Measurements from ENCODE around the gene PSMD3.
"Not testable (repeated sequence)": the region's sequence is repeated elsewhere in the genome, so short reads cannot be mapped to it uniquely, and the experiment has no call there.

PSMD3 gene

GRCh38 chr17:40000161-40000560 lies 19.6 kb downstream of the PSMD3 start:
- no peak for DNase-seq

GRCh38 chr17:40001335-40001734 lies 20.7 kb downstream of the PSMD3 start:
- DNase-seq: not testable (repeated sequence)

DNA sequence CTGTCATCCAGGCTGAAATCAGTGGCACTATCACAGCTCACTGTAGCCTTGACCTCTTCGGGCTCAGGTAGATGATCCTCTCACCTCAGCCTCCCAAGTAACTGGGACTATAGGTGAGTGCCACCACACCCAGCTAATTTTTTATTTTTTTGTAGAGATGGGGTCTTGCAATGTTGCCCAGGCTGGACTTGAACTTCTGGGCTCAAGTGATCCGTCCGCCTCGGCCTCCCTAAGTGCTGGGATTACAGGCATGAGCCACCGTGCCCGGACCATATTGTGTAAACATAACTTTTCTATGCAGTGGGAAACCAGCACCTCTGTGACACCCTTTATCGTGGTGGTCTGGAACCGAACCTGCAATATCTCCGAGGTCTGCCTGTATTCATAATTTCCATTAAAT lies 23.5 kb downstream of the PSMD3 start:
- DNase-seq: no peak

DNA sequence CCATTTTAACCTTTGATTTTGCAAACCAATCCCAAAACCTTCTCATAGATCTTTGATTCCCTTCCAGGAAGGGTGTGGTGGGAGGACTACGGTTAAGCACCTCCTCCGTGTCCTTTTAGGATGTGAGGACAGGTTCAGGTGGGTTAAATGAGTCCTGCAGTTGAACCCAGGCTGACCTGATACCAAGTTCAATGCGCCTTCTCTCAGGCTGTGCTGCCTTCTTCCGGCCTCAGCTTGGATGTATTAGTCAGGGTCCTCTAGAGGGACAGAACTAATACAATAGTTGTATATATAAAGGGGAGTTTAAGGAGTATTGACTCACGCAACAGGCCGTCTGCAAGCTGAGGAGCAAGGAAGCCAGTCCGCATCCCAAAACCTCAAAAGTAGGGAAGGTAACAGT lies 24.1 kb downstream of the PSMD3 start:
- no peak for DNase-seq

DNA sequence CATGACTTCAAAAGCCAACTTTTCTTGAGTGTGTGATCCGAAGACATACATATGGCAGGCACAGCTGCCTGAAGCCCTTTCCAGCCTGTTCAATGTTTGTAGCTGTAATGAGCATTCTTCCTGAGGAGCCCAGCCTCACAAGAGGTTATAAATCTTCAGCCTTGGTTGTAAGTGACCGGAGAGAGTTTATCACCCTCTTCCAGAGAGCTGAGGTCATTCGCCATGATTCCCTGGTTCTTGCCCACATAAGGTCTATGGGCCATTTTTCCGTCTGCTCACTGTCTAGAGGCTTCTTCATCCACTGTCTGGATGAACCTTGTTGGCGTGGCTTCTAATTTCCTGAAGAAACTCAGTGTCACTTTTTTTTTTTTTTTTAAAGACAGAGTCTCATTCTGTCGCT lies 24.9 kb downstream of the PSMD3 start:
- DNase-seq: no peak

- DNase-seq: not testable (repeated sequence)
Observed at GRCh38 chr17:40010946-40011500, 30.4 kb downstream of the PSMD3 start.

DNA sequence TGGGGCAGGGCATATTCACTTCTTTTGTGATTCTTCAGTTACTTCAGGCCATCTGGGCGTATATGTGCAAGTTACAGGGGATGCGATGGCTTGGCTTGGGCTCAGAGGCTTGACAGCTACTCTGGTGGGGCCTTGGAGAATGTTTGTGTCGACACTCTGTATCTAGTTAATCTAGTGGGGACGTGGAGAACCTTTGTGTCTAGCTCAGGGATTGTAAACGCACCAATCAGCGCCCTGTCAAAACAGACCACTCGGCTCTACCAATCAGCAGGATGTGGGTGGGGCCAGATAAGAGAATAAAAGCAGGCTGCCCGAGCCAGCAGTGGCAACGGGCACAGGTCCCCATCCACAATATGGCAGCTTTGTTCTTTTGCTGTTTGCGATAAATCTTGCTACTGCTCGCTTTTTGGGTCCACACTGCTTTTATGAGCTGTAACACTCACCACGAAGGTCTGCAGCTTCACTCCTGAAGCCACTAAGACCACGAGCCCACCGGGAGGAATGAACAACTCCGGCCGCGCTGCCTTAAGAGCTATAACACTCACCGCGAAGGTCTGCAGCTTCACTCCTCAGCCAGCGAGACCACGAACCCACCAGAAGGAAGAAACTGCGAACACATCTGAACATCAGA lies 31.5 kb downstream of the PSMD3 start:
- DNase-seq: not testable (repeated sequence)

DNA sequence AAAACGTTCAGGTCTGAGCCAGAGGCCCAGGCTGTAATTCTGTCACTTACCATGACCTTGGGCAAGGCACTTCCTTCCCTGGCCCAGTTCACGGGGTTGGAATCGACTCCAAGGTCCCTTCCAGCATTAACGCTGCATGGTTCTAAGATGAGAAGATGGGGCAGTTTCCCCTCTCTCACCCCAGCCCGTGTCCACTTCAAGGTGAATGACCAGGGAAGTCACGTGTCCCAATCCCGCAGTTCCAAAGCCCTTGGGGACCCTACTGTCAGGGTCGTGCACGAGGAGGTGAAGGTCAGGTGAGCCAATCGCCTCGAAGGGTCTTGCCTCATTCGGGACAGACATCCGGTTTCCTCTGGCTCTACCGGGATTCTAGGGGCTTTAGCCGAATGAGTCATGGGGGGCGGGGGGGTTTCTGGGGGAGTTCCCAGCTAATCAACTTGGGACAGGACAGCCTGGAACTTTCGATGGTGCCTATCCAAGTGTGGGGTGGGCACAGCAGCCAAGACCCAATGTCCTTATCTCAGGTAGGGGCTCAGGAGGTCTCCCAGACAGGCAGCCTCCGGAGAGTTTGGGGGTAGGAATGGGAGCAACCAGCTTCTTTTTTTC lies 33.9 kb downstream of the PSMD3 start:
- peak; percentile 53 for DNase-seq

DNA sequence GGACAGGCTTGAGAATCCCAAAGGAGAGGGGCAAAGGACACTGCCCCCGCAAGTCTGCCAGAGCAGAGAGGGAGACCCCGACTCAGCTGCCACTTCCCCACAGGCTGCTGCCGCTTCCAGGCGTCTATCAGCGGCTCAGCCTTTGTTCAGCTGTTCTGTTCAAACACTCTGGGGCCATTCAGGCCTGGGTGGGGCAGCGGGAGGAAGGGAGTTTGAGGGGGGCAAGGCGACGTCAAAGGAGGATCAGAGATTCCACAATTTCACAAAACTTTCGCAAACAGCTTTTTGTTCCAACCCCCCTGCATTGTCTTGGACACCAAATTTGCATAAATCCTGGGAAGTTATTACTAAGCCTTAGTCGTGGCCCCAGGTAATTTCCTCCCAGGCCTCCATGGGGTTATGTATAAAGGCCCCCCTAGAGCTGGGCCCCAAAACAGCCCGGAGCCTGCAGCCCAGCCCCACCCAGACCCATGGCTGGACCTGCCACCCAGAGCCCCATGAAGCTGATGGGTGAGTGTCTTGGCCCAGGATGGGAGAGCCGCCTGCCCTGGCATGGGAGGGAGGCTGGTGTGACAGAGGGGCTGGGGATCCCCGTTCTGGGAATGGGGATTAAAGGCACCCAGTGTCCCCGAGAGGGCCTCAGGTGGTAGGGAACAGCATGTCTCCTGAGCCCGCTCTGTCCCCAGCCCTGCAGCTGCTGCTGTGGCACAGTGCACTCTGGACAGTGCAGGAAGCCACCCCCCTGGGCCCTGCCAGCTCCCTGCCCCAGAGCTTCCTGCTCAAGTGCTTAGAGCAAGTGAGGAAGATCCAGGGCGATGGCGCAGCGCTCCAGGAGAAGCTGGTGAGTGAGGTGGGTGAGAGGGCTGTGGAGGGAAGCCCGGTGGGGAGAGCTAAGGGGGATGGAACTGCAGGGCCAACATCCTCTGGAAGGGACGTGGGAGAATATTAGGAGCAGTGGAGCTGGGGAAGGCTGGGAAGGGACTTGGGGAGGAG lies 34.7 kb downstream of the PSMD3 start, which contains the start of gene CSF3:
Gene CSF3, plus strand, starts transcription at position 436 of the 993 bp plus-strand sequence. Its CDS starts 35 bp downstream, at position 471.
- DNase-seq: no peak

- no peak for DNase-seq
Observed at GRCh38 chr17:40015998-40016985, 35.7 kb downstream of the PSMD3 start.

DNA sequence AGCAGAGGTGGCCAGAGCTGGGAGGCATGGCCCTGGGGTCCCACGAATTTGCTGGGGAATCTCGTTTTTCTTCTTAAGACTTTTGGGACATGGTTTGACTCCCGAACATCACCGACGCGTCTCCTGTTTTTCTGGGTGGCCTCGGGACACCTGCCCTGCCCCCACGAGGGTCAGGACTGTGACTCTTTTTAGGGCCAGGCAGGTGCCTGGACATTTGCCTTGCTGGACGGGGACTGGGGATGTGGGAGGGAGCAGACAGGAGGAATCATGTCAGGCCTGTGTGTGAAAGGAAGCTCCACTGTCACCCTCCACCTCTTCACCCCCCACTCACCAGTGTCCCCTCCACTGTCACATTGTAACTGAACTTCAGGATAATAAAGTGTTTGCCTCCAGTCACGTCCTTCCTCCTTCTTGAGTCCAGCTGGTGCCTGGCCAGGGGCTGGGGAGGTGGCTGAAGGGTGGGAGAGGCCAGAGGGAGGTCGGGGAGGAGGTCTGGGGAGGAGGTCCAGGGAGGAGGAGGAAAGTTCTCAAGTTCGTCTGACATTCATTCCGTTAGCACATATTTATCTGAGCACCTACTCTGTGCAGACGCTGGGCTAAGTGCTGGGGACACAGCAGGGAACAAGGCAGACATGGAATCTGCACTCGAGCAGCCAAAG lies 36.9 kb downstream of the PSMD3 start:
- no peak for DNase-seq

- DNase-seq: peak; percentile 45
Observed at GRCh38 chr17:40018211-40019121, 37.9 kb downstream of the PSMD3 start.

- peak; percentile 94 for DNase-seq
Observed at GRCh38 chr17:40019140-40019991, 38.8 kb downstream of the PSMD3 start.

DNA sequence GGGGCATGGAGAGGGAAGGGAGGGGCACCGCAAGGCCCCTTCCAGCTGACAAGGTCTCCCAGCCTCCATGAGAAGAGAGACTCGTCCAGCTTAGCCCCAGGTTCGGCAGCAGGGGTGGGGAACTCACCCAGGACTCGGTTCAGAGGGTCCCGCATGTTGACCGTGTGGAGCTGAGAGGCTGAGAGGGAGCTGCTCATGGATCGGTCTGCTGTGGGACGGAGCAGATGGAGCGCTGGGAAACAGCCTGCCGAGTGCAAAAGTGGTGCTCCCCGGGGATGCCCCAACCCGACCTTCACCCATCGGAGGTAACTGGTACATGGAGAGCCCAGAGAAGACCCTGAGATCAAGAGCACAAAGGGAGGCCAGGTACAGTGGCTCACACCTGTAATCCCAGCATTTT lies 39.5 kb downstream of the PSMD3 start:
- DNase-seq: no peak

DNA sequence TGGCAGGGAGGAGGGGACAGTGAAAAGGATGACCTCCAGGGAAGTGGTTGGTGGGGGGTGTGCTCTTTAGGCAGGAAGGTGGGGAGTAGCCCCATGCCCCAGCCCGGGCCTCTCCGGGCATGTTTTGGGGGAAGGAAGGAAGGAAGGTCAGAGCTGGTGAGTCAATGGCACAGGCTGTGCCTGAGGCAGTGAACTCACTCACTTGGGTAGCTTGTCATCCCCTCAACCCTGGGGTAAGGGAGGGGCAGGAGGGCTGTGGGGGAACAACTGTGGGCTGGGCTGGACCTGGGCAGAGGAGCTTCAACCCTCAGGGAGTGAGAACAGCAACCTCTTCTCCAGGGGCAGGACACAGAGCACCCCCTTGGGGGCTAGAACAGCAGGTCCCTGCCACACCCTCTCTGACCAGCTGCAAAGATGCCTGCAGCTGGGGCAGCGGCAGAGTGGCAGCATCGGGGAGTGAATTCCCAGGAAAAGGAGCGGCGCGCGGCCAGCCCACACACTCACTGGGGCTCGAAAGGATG lies 40.9 kb downstream of the PSMD3 start:
- peak; percentile 99 for DNase-seq

DNA sequence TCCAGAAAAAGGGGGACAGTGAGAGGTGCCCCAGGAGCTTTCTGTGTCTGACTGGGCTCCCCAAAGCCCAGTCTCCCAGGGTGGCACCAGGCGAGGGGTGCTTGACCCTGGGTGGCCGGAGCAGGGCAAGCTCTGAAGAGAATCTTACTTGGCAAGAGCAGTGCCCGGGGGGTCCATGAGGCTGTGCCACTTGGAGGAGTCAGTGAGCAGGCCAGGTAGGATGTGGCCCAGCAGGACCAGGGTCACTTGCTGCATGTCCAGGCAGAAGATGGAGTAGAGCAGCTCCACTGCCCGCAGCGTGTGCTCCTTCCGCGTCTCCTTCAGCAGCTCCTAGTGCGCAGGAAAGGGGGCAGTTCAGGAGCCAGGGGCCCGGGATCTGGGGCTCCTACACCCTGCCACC lies 41.9 kb downstream of the PSMD3 start:
- no peak for DNase-seq

- DNase-seq: no peak
Observed at GRCh38 chr17:40022961-40023541, 42.4 kb downstream of the PSMD3 start.

GRCh38 chr17:40023590-40024292 lies 43.1 kb downstream of the PSMD3 start:
- peak; percentile 50 for DNase-seq

Measured in EL (cell line).